Prostate gland (tissue), 2 donors: ENCODE data around the gene CDHR1. TPM values are rescaled to one million over a fixed set of nuclear protein-coding genes. Genes with fewer than 3 reads are reported as not detected.

Experiments used
- DNase-seq: peaks from one replicate; pipeline ENCODE4 v3.0.0-alpha.2; 2019; ENCODE audit warnings: low spot score
- H3K27ac ChIP-seq, 2 donors: fragments of 200-600 bp; sonication (generic); 2 replicates each; pipeline ENCODE4 v1.5.1; 2017 to 2019
- H3K27me3 ChIP-seq: fragments of 200-600 bp; sonication (generic); replicated peaks from 2 replicates; pipeline ENCODE4 v1.5.1; 2019; ENCODE audit not compliant: insufficient read depth
- H3K36me3 ChIP-seq, 2 donors: fragments of 200-600 bp; sonication (generic); 1 replicate in 1 of 2; 2 replicates in 1 of 2; pipeline versions ENCODE4 v1.5.1 to v1.8.1; 2017 to 2019
- H3K4me1 ChIP-seq: fragments of 200-600 bp; sonication (generic); replicated peaks from 2 replicates; pipeline ENCODE4 v1.5.1; 2019
- H3K4me3 ChIP-seq, 2 donors: fragments of 200-600 bp; sonication (generic); 2 replicates each; pipeline ENCODE4 v1.5.1; 2017 to 2019
- H3K9me3 ChIP-seq: fragments of 200-600 bp; sonication (generic); 2 replicates; pipeline ENCODE4 v1.5.1; 2017
- CTCF ChIP-seq, 4 experiments: fragments of 200-600 bp in 2 of 4; fragments of 450-650 bp in 2 of 4; sonication (generic) in 2 of 4; IDR thresholded peaks; 1 replicate in 3 of 4; 2 replicates in 1 of 4; pipeline ENCODE4 v1.5.1; 2016 to 2019; ENCODE audit warnings: antibody characterized with exemption in 4 of 4, mild to moderate bottlenecking in 2 of 4, moderate library complexity in 2 of 4
- POLR2A ChIP-seq: fragments of 450-650 bp; IDR thresholded peaks from one replicate; pipeline ENCODE4 v1.6.1; 2016; ENCODE audit warnings: antibody characterized with exemption, mild to moderate bottlenecking
- POLR2AphosphoS5 ChIP-seq: sonication (generic); formaldehyde crosslinking; IDR thresholded peaks from one replicate; pipeline ENCODE4 v1.6.1; 2017; ENCODE audit warnings: antibody characterized with exemption
- WGBS: methylation state at CpG from one replicate; pipeline ENCODE4 v1.1.5; 2018; 5-methylcytosine and 5-hydroxymethylcytosine counted together
- intact Hi-C: fragments of 100-400 bp; cut with DNase I; formaldehyde crosslinking; loops from one replicate; pipeline ENCODE4 v1.14.2; 2022
- total RNA-seq, 2 donors: library from RNA; depleted of rRNA; stranded (reverse); fragments of >200 nt; gene quantifications; one replicate each; pipeline ENCODE4 v1.1.0, GENCODE V29; 2016

The CDHR1 gene
- total RNA-seq, 2 donors from 2014 or later: 0.45 to 0.82 TPM

DNA sequence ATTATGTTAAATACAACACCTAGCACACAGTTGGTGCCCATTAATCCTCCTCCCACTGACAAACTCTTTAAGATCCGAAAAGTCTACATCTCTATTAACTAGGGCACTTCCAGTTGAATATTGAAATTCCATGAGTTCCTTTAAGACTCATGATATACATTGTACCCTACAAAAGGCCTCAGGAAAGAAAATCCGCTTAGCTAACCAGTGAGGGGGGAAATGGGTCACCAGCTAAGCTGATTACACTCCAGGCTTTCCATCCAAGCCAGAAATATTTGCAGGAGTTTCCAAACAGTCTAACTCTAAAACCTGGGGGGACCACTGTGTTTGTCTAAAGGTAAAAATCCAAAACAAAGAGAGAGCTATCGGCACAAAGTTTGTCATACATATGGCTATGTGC, 32.3 kb downstream of the CDHR1 start:
- 76% methylated on average over 3 of the region's 3 CpGs for WGBS
- TF ChIP-seq CTCF (IDR thresholded peaks at IDR 0.05): no peak
- TF ChIP-seq POLR2A: no peak
- TF ChIP-seq POLR2AphosphoS5: no peak
- Histone ChIP-seq H3K9me3 (no peaks in the 10 kb centered on the region), H3K4me3 (no peak overlapping the region), H3K4me1 (no peaks in the 10 kb centered on the region), H3K27ac (no peak overlapping the region), H3K36me3 (no peaks in the 10 kb centered on the region), H3K27me3 (no peaks in the 10 kb centered on the region)
- no peak for DNase-seq
- intact Hi-C loops: no loop called here

DNA sequence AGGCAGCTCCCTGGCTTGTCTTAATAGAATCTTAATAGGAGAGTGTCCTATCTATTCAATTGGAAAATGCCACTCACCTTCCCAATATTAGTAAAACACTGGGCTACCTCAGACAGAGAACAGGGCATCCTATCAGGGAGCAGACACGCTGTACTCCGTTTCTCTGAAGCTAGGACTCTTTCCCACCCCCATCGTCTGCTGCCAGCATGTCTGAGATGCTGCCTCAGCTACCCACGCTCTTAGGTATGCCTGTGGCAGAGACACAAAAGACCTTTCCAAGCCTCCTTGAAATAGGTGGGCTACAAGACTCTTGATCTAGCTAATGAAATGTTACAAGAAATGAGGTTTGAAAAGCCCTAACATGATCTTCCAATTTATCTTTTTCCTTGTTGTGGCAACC, 33.5 kb downstream of the CDHR1 start:
- intact Hi-C loops: no loop called here
- WGBS: 81% methylated on average over 4 of the region's 4 CpGs
- TF ChIP-seq CTCF (IDR thresholded peaks at IDR 0.05) (no peak), POLR2A (no peak)
- no peaks in the 10 kb centered on the region for H3K36me3 ChIP-seq
- no peak overlapping the region for H3K4me3 ChIP-seq
- H3K4me1 ChIP-seq: no peaks in the 10 kb centered on the region
- DNase-seq: no peak
- H3K27me3 ChIP-seq: no peaks in the 10 kb centered on the region
- H3K9me3 ChIP-seq: no peaks in the 10 kb centered on the region
- no peak overlapping the region for H3K27ac ChIP-seq

DNA sequence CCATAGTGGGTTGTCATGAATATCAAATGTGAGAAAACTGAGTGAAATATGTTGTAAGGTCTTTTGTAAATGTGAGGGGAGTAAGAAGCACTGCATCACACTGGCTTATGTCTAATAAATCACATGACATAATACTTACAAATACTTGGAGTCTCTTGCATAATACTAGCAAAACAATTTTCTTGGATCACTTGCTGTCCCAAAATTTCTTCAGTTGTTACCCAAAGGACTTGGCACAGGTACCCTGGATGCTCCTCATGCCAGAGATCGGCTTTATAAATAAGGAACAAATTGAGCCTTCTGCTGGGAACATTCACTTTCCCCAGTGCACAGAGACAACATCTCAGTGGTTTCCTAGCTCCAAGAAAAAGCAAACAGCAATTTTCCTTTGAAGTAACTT, 36.0 kb downstream of the CDHR1 start:
- H3K4me3 ChIP-seq: no peak overlapping the region
- H3K4me1 ChIP-seq: no peaks in the 10 kb centered on the region
- DNase-seq: peak; percentile 22
- no peaks in the 10 kb centered on the region for H3K36me3 ChIP-seq
- TF ChIP-seq CTCF (IDR thresholded peaks at IDR 0.05): no peak
- TF ChIP-seq POLR2AphosphoS5: peak; percentile 25
- no peak overlapping the region for H3K27ac ChIP-seq
- H3K27me3 ChIP-seq: no peaks in the 10 kb centered on the region
- H3K9me3 ChIP-seq: no peaks in the 10 kb centered on the region
- intact Hi-C loops: no loop called here
- WGBS: 17% methylated on average over 1 of the region's 1 CpG

DNA sequence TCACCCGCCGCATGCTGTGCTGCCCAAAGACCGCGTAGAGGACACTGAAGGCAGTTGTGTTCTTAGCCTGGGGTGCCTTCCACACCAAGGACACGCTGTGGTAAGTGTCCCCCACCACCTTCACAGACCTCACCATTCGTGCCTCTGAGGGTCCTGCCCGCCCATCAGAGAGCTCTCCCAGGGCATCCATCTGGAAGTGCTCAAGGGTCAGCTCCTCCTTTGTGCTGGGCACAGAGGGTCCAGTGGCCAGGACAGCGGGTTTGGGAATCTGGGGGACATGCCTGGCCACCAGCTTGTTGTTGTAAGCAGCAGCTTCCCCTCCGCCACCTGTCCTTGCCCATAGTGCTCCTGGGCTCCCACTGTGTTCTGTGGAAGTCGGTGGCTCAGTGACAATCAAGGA, 38.0 kb downstream of the CDHR1 start:
- no peaks in the 10 kb centered on the region for H3K9me3 ChIP-seq
- H3K4me3 ChIP-seq: no peak overlapping the region
- H3K4me1 ChIP-seq: no peaks in the 10 kb centered on the region
- TF ChIP-seq POLR2AphosphoS5: no peak
- TF ChIP-seq CTCF (IDR thresholded peaks at IDR 0.05): no peak
- TF ChIP-seq POLR2A: no peak
- no peak overlapping the region for H3K27ac ChIP-seq
- intact Hi-C loops: no loop called here
- DNase-seq: no peak
- H3K27me3 ChIP-seq: peaks cover 2% of the 10 kb centered on the region
- WGBS: 86% methylated on average over 10 of the region's 10 CpGs
- no peaks in the 10 kb centered on the region for H3K36me3 ChIP-seq

GRCh38 chr10:84233940-84234339, 39.6 kb downstream of the CDHR1 start:
- 85% methylated on average over 4 of the region's 4 CpGs for WGBS
- TF ChIP-seq POLR2AphosphoS5 (no peak), POLR2A (no peak), CTCF (IDR thresholded peaks at IDR 0.05) (no peak)
- peaks cover 2% of the 10 kb centered on the region for H3K27me3 ChIP-seq
- intact Hi-C loops: no loop called here
- H3K36me3 ChIP-seq: no peaks in the 10 kb centered on the region
- no peaks in the 10 kb centered on the region for H3K9me3 ChIP-seq
- H3K4me1 ChIP-seq: no peaks in the 10 kb centered on the region
- no peak overlapping the region for H3K4me3 ChIP-seq
- H3K27ac ChIP-seq: no peak overlapping the region
- DNase-seq: no peak
